RWPE1 (cell line): Measurements from ENCODE around the gene AOAH.
A peak's percentile ranks its signal among the peaks of the same experiment; 100 is the strongest.

Experiments used
- CTCF ChIA-PET: fragments of 350-600 bp; sonication (Branson Sonifier 250); formaldehyde crosslinking; extraction: SDS; loops from one replicate; lab custom pipeline; 2021; lab: Yijun Ruan, JAX
- POLR2A ChIA-PET: fragments of 400-600 bp; formaldehyde crosslinking; extraction: SDS; loops from one replicate; lab custom pipeline; 2020; ENCODE audit warnings: antibody characterized with exemption; ENCODE audit not compliant: low non-redundant PET; lab: Yijun Ruan, JAX
- DNase-seq: peaks from one replicate; pipeline ENCODE4 v3.0.0; 2012; ENCODE audit warnings: low spot score
- H3K27ac ChIP-seq: fragments of 450-650 bp; 2 replicates; pipeline ENCODE4 v1.5.1; 2017
- TF ChIP-seq, protein P1 (sequence below): fragments of 450-650 bp; conservative IDR thresholded peaks from 2 replicates; pipeline ENCODE4 v1.5.1; 2017; ENCODE audit warnings: low read depth, mild to moderate bottlenecking

AOAH gene

GRCh38 chr7:36530456-36530855 is 193.8 kb downstream of the AOAH start:
- no peak for DNase-seq
- ChIA-PET CTCF (no interaction called here), POLR2A (no interaction called here)
- TF ChIP-seq, protein P1, sequence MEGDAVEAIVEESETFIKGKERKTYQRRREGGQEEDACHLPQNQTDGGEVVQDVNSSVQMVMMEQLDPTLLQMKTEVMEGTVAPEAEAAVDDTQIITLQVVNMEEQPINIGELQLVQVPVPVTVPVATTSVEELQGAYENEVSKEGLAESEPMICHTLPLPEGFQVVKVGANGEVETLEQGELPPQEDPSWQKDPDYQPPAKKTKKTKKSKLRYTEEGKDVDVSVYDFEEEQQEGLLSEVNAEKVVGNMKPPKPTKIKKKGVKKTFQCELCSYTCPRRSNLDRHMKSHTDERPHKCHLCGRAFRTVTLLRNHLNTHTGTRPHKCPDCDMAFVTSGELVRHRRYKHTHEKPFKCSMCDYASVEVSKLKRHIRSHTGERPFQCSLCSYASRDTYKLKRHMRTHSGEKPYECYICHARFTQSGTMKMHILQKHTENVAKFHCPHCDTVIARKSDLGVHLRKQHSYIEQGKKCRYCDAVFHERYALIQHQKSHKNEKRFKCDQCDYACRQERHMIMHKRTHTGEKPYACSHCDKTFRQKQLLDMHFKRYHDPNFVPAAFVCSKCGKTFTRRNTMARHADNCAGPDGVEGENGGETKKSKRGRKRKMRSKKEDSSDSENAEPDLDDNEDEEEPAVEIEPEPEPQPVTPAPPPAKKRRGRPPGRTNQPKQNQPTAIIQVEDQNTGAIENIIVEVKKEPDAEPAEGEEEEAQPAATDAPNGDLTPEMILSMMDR, result no peak
- no peak overlapping the region for H3K27ac ChIP-seq

- TF ChIP-seq, protein P1, result no peak
- no peak for DNase-seq
- H3K27ac ChIP-seq, result no peak overlapping the region
- POLR2A ChIA-PET, result no interaction called here
- CTCF ChIA-PET, result interaction anchor here (0.6 to 1.1 kb wide), 2 partner anchors 103 to 144 kb away, joined by 3 read pairs; no protein-coding TSS in a partner anchor
Measured at GRCh38 chr7:36527549-36527913, 196.8 kb downstream of the AOAH start.

- DNase-seq, result peak; percentile 92
- H3K27ac ChIP-seq, result no peak overlapping the region
- POLR2A ChIA-PET, result no interaction called here
- CTCF ChIA-PET, result interaction anchor here (1.1 kb wide), 1 partner anchor 144 kb away, joined by 3 read pairs; no protein-coding TSS in a partner anchor
- TF ChIP-seq, protein P1, result no peak
Measured at GRCh38 chr7:36526863-36527548, 197.3 kb downstream of the AOAH start.

DNA sequence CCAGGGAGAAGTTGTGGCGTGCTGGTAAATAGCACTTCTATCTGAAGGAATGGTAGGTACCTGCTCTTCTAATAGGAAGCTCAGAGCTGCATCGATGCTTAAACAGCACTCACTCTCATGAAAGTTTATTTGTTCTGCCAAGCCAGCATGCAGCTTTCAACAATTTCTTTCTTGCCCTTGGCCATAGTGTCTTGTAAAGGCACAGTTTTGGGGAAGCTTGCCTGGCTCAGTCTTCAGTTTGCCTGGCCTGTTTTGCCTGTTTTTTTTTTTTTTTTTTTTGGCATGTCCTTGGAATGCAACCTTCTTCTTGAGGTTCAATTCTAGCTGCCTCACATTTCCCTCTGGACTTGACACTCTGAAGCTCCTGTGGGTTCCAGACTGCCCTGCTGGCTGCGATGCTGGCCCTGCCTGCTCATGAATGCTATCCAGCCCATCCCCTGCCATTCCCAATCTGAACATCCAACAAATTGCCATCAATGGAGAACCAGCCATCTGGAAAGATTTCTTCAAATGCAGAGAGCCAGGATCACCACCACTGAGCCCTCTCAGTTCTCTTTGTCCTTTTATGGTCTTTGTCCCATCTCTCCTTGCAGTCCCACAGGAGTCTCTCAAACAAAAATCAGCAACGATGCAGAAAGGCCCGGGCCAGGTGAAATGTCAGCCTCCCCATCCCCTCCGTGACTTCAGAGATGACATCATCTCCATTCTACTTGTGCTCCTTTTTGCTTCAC is 200.8 kb downstream of the AOAH start:
- ChIA-PET CTCF (interaction anchor here (1.0 kb wide), 1 partner anchor 678 kb away, joined by 3 read pairs; no protein-coding TSS in a partner anchor), POLR2A (no interaction called here)
- no peak for DNase-seq
- no peak overlapping the region for H3K27ac ChIP-seq
- TF ChIP-seq, protein P1, result no peak

DNA sequence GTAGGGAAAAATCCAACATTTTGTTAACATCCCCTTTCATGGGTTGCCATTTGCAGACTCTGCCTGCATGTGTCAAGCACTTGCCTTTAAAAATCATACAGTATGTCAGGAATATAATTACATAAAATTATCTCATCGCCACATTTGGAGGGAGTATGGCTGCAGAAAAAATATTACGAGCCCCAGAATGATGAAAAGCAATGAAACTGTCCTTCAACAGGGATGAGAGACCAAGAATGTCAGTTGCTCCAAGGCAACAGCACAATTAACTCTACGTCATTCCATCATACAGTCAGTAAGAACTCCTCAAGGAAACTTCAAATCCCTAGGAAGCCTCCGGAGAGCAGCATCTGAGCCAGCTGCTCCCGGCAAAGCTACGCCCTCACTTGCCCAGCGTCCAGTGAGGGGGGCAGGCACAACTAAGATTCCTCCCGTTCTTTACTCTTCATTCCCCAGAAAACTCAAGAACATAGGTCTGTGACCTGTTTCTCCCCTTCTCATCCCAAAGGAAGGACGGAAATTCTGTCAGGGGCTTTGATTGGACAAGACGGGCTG is 201.8 kb downstream of the AOAH start:
- TF ChIP-seq, protein P1, result no peak
- ChIA-PET CTCF (no interaction called here), POLR2A (no interaction called here)
- H3K27ac ChIP-seq, result no peak overlapping the region
- no peak for DNase-seq

DNA sequence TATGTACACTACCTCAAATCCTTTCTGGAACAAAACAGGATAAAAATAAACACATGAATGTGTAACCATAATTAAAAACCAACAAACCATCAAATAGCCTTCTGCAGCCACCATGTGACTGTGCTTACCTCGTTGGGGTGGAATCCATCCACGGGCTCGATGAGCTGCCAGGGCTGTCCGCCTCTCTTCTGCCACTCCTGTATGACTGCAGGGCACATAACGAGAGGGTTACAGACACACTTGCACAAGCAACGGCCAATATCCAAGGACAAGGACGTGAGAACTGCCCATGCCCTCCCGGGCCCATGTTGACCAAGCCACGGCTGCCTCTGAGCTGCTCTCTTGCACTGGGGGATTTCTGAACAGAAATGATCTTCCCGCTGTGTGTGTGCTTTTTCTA is 202.4 kb downstream of the AOAH start:
- ChIA-PET CTCF (no interaction called here), POLR2A (no interaction called here)
- TF ChIP-seq, protein P1, result no peak
- DNase-seq, result no peak
- no peak overlapping the region for H3K27ac ChIP-seq
